Thoracic aorta (tissue), 2 donors: ENCODE results near the gene SHLD3. TPM values are rescaled to one million over a fixed set of nuclear protein-coding genes. Genes with fewer than 3 reads are reported as not detected.

Experiments
- ATAC-seq: fragments of 150-250 bp; one replicate; pipeline ENCODE4 v1.8.0; 2017; ENCODE audit warnings: low read depth; ENCODE audit not compliant: insufficient number of reproducible peaks, low FRiP score
- DNase-seq: peaks from one replicate; pipeline ENCODE4 v3.0.0-alpha.2; 2020; ENCODE audit warnings: low spot score
- H3K27ac ChIP-seq, 2 donors: fragments of 200-600 bp; sonication (generic); 1 replicate in 1 of 2; 2 replicates in 1 of 2; pipeline ENCODE4 v1.5.1; 2016; ENCODE audit warnings: mild to moderate bottlenecking in 2 of 2, moderate library complexity in 2 of 2
- H3K27me3 ChIP-seq: fragments of 200-600 bp; sonication (generic); replicated peaks from 2 replicates; pipeline ENCODE4 v1.6.0; 2016; ENCODE audit warnings: mild to moderate bottlenecking; ENCODE audit not compliant: insufficient read depth
- H3K36me3 ChIP-seq: fragments of 200-600 bp; sonication (generic); one replicate; pipeline ENCODE4 v1.5.1; 2016
- H3K4me1 ChIP-seq, 2 donors: fragments of 200-600 bp; sonication (generic); 1 replicate in 1 of 2; 2 replicates in 1 of 2; pipeline versions ENCODE4 v1.5.1 to v1.6.0; 2016; ENCODE audit warnings: low read depth in 2 of 2, mild to moderate bottlenecking in 1 of 2; ENCODE audit not compliant: control insufficient read depth in 1 of 2
- H3K4me3 ChIP-seq: fragments of 200-600 bp; sonication (generic); 2 replicates; pipeline ENCODE4 v1.5.1; 2016; ENCODE audit warnings: mild to moderate bottlenecking
- H3K9me3 ChIP-seq: fragments of 200-600 bp; sonication (generic); 2 replicates; pipeline ENCODE4 v1.5.1; 2016
- CTCF ChIP-seq: fragments of 200-600 bp; sonication (generic); IDR thresholded peaks from one replicate; pipeline ENCODE4 v1.5.1; 2019; ENCODE audit warnings: antibody characterized with exemption
- total RNA-seq, 2 donors: library from RNA; depleted of rRNA; stranded (reverse); fragments of >200 nt; gene quantifications; one replicate each; pipeline versions ENCODE4 v1.1.0 to v1.2.3, GENCODE V29; 2016

The SHLD3 gene
- total RNA-seq, 2 donors from 2014 or later, result 1.1 to 4.9 TPM

DNA sequence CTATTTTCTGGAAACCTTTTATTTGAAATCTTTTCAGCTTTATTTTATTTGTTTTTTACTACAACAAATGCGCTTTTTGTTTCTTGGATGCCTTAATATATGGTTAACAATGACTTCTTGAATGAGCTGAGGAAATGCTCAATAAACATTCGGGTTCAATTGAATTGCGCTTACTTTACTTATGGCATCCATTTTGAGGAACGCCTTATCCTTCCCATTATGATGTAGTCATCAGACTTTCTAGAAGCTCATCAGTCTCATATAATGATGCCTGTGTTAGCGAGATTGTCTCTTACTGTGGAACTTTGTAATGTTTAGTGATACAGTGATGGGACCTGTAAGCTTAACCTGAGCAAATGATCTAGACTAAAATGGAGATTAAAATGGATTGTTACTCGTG lies 916 bp downstream of the SHLD3 start:
- H3K9me3 ChIP-seq, result no peaks in the 10 kb centered on the region
- DNase-seq, result no peak
- no peak for ATAC-seq
- no peaks in the 10 kb centered on the region for H3K27me3 ChIP-seq
- no peaks in the 10 kb centered on the region for H3K36me3 ChIP-seq
- no peak overlapping the region for H3K27ac ChIP-seq
- H3K4me1 ChIP-seq, result peaks cover 25 to 34% of the 10 kb centered on the region in 2 donors
- no peak for TF ChIP-seq CTCF
- H3K4me3 ChIP-seq, result peak overlapping the region; percentile 92

DNA sequence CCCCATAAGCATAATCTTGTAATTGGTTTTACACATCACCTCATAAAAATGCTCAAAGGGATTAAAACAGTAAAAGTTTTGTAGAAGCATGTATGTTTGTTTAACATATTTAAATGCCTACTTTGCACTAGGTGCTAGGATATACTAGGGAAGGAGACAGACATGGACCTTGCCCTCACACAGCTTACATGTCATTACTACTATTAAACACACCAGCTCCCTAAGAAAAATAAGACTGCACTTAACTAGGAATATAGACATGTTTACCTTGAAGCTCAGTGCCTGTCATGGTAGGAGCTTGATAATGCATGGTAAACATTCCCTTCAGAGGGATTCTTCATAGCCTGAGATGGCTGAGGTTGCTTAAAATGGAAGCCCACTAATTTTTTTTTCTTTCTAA lies 6.2 kb downstream of the SHLD3 start:
- no peak overlapping the region for H3K27ac ChIP-seq

DNA sequence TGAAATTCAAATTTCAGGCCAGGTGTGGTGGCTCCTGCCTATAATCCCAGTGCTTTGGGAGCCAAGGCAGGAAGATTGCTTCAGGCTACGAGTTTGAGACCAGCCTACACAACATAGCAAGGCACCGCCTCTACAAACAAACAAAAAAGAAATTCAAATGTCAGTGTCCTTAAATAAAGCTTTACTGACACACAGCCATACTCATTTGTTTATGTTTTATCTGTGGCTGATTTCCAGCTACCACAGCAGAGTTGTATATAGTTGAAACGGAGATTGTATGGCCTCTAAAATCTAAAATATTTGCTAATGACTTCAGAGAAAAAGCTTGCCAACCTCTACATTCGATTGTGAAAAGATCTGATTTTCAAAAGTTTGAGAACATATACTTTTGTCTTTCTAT lies 15.4 kb downstream of the SHLD3 start:
- H3K4me1 ChIP-seq, result no peaks in the 10 kb centered on the region
- no peak overlapping the region for H3K27ac ChIP-seq
- no peak for DNase-seq
- no peak for ATAC-seq
- no peaks in the 10 kb centered on the region for H3K9me3 ChIP-seq
- H3K27me3 ChIP-seq, result no peaks in the 10 kb centered on the region
- H3K4me3 ChIP-seq, result no peak overlapping the region
- TF ChIP-seq CTCF, result no peak
- peaks cover 24% of the 10 kb centered on the region for H3K36me3 ChIP-seq

More for the DNA sequence above, 6.2 kb downstream of the SHLD3 start:
- H3K4me1 ChIP-seq, result peaks cover 3 to 5% of the 10 kb centered on the region in 2 donors
- no peak for DNase-seq
- ATAC-seq, result no peak
- H3K36me3 ChIP-seq, result peaks cover 3% of the 10 kb centered on the region
- no peak for TF ChIP-seq CTCF
- H3K9me3 ChIP-seq, result no peaks in the 10 kb centered on the region
- no peaks in the 10 kb centered on the region for H3K27me3 ChIP-seq
- H3K4me3 ChIP-seq, result no peak overlapping the region

GRCh38 chr5:65646938-65647337 lies 22.1 kb downstream of the SHLD3 start:
- no peaks in the 10 kb centered on the region for H3K36me3 ChIP-seq
- ATAC-seq (no peak), DNase-seq (no peak)
- H3K9me3 ChIP-seq, result no peaks in the 10 kb centered on the region
- TF ChIP-seq CTCF, result no peak
- H3K4me3 ChIP-seq, result no peak overlapping the region
- H3K4me1 ChIP-seq, result no peaks in the 10 kb centered on the region
- no peaks in the 10 kb centered on the region for H3K27me3 ChIP-seq
- H3K27ac ChIP-seq, result no peak overlapping the region

GRCh38 chr5:65647941-65648340 lies 23.1 kb downstream of the SHLD3 start:
- no peak overlapping the region for H3K27ac ChIP-seq

More at GRCh38 chr5:65647941-65648340, 23.1 kb downstream of the SHLD3 start:
- no peak for TF ChIP-seq CTCF
- no peaks in the 10 kb centered on the region for H3K9me3 ChIP-seq
- DNase-seq, result no peak
- H3K36me3 ChIP-seq, result no peaks in the 10 kb centered on the region
- no peaks in the 10 kb centered on the region for H3K27me3 ChIP-seq
- no peak overlapping the region for H3K4me3 ChIP-seq
- ATAC-seq, result no peak
- no peaks in the 10 kb centered on the region for H3K4me1 ChIP-seq
